GM21423 (cell line): ENCODE data around the gene FOXRED2.
"Not testable (repeated sequence)": the region's sequence is repeated elsewhere in the genome, so short reads cannot be mapped to it uniquely, and the experiment has no call there.

Source experiments
- ATAC-seq: cut with Tn5 transposase; IDR thresholded peaks from one replicate; pipeline ENCODE4 v1.9.1; 2021; ENCODE audit warnings: mild to moderate bottlenecking, moderate library complexity; ENCODE audit not compliant: unreplicated experiment

The FOXRED2 gene

GRCh38 chr22:36506637-36507517 is at the start of gene FOXRED2:
TSS of gene FOXRED2 (minus strand) at chr22:36507040. CDS start at chr22:36506422, 618 bp downstream.
- peak; percentile 81 for ATAC-seq

- no peak for ATAC-seq
Observed at GRCh38 chr22:36554098-36554497, 47.3 kb upstream of the FOXRED2 start.

- ATAC-seq: no peak
Observed at GRCh38 chr22:36552289-36552688, 45.4 kb upstream of the FOXRED2 start.

- no peak for ATAC-seq
Observed at GRCh38 chr22:36550701-36551495, 44.1 kb upstream of the FOXRED2 start.

GRCh38 chr22:36549033-36549432 is 42.2 kb upstream of the FOXRED2 start:
- ATAC-seq: no peak

GRCh38 chr22:36548606-36549005 is 41.8 kb upstream of the FOXRED2 start:
- ATAC-seq: no peak

- ATAC-seq: no peak
Observed at GRCh38 chr22:36546932-36547331, 40.1 kb upstream of the FOXRED2 start.

- ATAC-seq: no peak
Observed at GRCh38 chr22:36546092-36546804, 39.4 kb upstream of the FOXRED2 start.

- no peak for ATAC-seq
Observed at GRCh38 chr22:36544107-36544620, 37.3 kb upstream of the FOXRED2 start.

GRCh38 chr22:36541831-36542411 is 35.1 kb upstream of the FOXRED2 start:
- ATAC-seq: no peak

- ATAC-seq: no peak
Observed at GRCh38 chr22:36540867-36541642, 34.2 kb upstream of the FOXRED2 start.

GRCh38 chr22:36538529-36538928 is 31.7 kb upstream of the FOXRED2 start:
- ATAC-seq: no peak

- ATAC-seq: no peak
Observed at GRCh38 chr22:36536717-36537116, 29.9 kb upstream of the FOXRED2 start.

GRCh38 chr22:36533320-36533719 is 26.5 kb upstream of the FOXRED2 start:
- not testable (repeated sequence) for ATAC-seq

GRCh38 chr22:36532466-36532865 is 25.6 kb upstream of the FOXRED2 start:
- ATAC-seq: no peak

GRCh38 chr22:36528795-36529751 is 22.2 kb upstream of the FOXRED2 start, which contains the start of gene EIF3D:
TSS of gene EIF3D (minus strand) at chr22:36529166. CDS start at chr22:36526121, 3,045 bp downstream.
- ATAC-seq: peak; percentile 95

- no peak for ATAC-seq
Observed at GRCh38 chr22:36528341-36528740, 21.5 kb upstream of the FOXRED2 start.

GRCh38 chr22:36522662-36523061 is 15.8 kb upstream of the FOXRED2 start:
- no peak for ATAC-seq

- ATAC-seq: no peak
Observed at GRCh38 chr22:36520423-36520822, 13.6 kb upstream of the FOXRED2 start.
